Natural killer cell treated with Interleukin-12 subunit alpha and Interleukin-12 subunit beta and Interleukin-15 and Interleukin-18, amount 100 ng/mL, for 72 hours (primary cell): ENCODE results near the gene RTF2. TPM values are rescaled to one million over a fixed set of nuclear protein-coding genes. Genes with fewer than 3 reads are reported as not detected.

Source experiments
- ATAC-seq, 2 donors: fragments of 150-1000 bp; cut with Tn5 transposase in 1 of 2; sonication (Bioruptor Pico), chemical (Tn5 transposase) in 1 of 2; 2 replicates each; pipeline ENCODE4 v1.10.0; 2021
- DNase-seq: peaks from one replicate; pipeline ENCODE4 v3.0.0; 2022; ENCODE audit warnings: low spot score
- H3K27ac Mint-ChIP-seq, 2 donors: 1 replicate in 1 of 2; 2 replicates in 1 of 2; pipeline ENCODE4 v1.8.0; 2022; ENCODE audit warnings: mixed read lengths in 2 of 2, mild to moderate bottlenecking in 1 of 2, moderate library complexity in 1 of 2
- H3K27me3 Mint-ChIP-seq, 2 donors: 1 replicate in 1 of 2; 2 replicates in 1 of 2; pipeline ENCODE4 v1.8.0; 2022; ENCODE audit warnings: mixed read lengths in 2 of 2
- H3K36me3 Mint-ChIP-seq: one replicate; pipeline ENCODE4 v1.8.0; 2022; ENCODE audit warnings: mixed read lengths
- H3K4me1 Mint-ChIP-seq, 2 donors: 1 replicate in 1 of 2; 2 replicates in 1 of 2; pipeline ENCODE4 v1.8.0; 2022; ENCODE audit warnings: low read depth in 2 of 2, mixed read lengths in 2 of 2, mild to moderate bottlenecking in 1 of 2
- H3K4me3 Mint-ChIP-seq: one replicate; pipeline ENCODE4 v1.8.0; 2022; ENCODE audit warnings: mixed read lengths
- H3K9me3 Mint-ChIP-seq: 2 replicates; pipeline ENCODE4 v1.8.0; 2022; ENCODE audit warnings: mixed read lengths
- total RNA-seq, 2 donors: library from RNA; stranded (reverse); gene quantifications; one replicate each; pipeline ENCODE4 v1.2.3, GENCODE V29; 2022

RTF2 gene
- total RNA-seq, 2 donors from 2014 or later: 78.5 to 92.2 TPM

DNA sequence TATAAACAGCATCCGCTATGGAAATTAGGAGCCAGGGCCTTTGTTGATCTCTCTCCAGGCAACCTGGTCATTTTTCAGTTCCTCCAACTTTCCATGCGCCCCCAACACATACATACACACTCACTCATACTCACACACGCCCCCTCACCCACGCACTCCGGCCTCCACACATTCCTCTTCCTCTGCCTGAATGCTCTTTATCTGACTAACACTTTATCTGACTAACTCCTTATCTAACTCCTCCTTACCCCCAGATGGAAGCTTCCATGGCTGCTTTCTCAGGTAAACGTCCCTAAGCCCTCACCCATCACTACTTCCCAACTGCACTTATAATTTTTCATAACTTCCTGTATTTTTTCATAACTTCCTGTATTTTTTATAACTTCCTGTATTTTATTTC, 38.9 kb upstream of the RTF2 start:
- peak; percentile 52 to 54 for ATAC-seq
- peaks cover 3% of the 10 kb centered on the region for H3K9me3 Mint-ChIP-seq
- no peak for DNase-seq
- peaks cover 37 to 48% of the 10 kb centered on the region in 2 donors for H3K4me1 Mint-ChIP-seq
- no peaks in the 10 kb centered on the region for H3K27me3 Mint-ChIP-seq
- H3K36me3 Mint-ChIP-seq: no peaks in the 10 kb centered on the region
- peak overlapping the region; percentile 82 to 94 for H3K27ac Mint-ChIP-seq
- peak overlapping the region; percentile 72 for H3K4me3 Mint-ChIP-seq

DNA sequence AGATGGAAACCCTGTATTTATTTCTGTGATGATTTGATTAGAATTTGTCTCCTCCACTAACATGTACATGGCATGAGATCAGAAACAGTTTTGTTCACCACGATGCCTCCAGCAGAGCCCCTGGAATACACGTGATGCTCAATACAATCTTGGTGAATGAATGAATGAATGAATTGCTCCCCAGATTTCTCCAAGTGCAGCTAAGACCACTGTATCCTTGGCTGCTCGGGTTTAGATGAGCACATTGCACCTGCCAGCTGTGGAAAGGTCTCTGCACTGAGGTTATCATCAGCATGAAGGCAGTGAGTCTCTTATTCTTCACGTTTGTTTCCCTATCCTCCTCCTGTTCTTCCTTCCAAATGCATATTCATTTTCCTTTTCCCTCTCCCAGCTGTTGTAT, 38.5 kb upstream of the RTF2 start:
- DNase-seq (no peak), ATAC-seq (no peak)
- Mint-ChIP-seq H3K4me1 (peaks cover 37 to 47% of the 10 kb centered on the region in 2 donors), H3K4me3 (peak overlapping the region; percentile 72), H3K27ac (peak overlapping the region; percentile 82 to 94), H3K9me3 (peaks cover 3% of the 10 kb centered on the region), H3K36me3 (no peaks in the 10 kb centered on the region), H3K27me3 (no peaks in the 10 kb centered on the region)

DNA sequence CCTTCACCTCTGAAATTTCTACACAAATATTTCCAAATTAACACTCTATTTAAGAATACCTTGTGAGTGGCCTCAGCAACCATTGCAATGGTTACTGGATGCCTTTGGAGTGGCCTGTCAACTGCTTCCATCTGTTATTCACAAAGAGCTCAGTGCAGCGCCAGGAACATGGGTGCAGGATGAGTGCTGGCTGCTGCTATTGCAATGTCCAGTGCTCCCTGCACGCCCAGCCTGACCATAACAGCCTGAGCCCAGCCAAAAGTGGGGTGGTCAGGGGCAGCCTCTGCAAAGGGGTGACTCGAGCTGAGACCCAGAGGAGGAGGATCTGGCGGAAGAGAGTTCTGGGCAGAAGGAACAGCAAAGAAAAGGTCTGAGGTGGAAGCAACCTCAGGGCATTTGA, 38.0 kb upstream of the RTF2 start:
- Mint-ChIP-seq H3K27ac (peak overlapping the region; percentile 82 to 94), H3K27me3 (no peaks in the 10 kb centered on the region), H3K4me1 (peaks cover 37 to 48% of the 10 kb centered on the region in 2 donors)

DNA sequence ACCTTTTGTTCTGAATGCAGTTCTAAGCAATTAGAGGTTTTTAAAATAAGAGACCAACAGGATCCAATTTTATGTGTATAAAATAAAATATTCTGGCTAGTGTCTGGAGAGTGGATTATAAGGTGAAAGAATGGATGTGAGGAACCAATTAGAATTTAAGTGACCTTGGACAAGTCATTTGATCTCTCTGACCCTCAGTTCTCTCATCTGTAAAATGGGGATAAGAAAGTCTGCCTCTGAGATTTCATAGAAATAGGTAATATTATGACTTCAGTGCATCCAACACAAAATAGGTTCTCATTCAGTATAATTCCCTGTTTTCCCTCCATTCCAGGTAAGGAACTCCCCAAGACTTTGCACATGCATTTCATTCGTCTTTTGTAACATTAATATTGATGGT, 37.5 kb upstream of the RTF2 start:
- no peak for ATAC-seq
- Mint-ChIP-seq H3K36me3 (no peaks in the 10 kb centered on the region), H3K27ac (peak overlapping the region; percentile 82 to 94), H3K27me3 (no peaks in the 10 kb centered on the region), H3K4me1 (peaks cover 37 to 48% of the 10 kb centered on the region in 2 donors), H3K4me3 (no peak overlapping the region), H3K9me3 (peaks cover 3% of the 10 kb centered on the region)
- DNase-seq: no peak

More for the DNA sequence above, 38.0 kb upstream of the RTF2 start:
- Mint-ChIP-seq H3K9me3 (peaks cover 3% of the 10 kb centered on the region), H3K4me3 (peak overlapping the region; percentile 72), H3K36me3 (no peaks in the 10 kb centered on the region)
- no peak for DNase-seq
- ATAC-seq: no peak

DNA sequence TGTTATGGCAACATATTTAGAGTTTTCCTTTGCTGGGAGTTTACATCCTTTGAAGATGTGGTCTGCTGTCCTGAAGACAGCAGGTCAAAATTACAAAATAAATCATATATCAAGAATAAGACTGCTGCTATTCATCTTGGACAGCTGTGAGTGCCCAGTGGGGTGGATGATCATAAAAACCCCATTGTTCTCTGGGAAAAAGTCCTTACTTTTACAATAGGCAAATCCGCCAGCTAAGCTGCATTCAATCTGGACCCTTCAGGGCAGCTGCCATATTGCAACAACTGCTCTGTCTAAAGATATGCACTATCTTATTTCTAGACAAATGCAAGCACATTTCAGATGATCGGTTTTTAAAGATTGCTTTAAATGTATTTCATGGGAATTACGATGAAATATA, 37.0 kb upstream of the RTF2 start:
- peaks cover 3% of the 10 kb centered on the region for H3K9me3 Mint-ChIP-seq
- peaks cover 37 to 48% of the 10 kb centered on the region in 2 donors for H3K4me1 Mint-ChIP-seq
- H3K4me3 Mint-ChIP-seq: no peak overlapping the region
- H3K27ac Mint-ChIP-seq: peak overlapping the region in 1 of 2 donors; percentile 65
- DNase-seq: no peak
- H3K27me3 Mint-ChIP-seq: no peaks in the 10 kb centered on the region
- H3K36me3 Mint-ChIP-seq: no peaks in the 10 kb centered on the region
- no peak for ATAC-seq

DNA sequence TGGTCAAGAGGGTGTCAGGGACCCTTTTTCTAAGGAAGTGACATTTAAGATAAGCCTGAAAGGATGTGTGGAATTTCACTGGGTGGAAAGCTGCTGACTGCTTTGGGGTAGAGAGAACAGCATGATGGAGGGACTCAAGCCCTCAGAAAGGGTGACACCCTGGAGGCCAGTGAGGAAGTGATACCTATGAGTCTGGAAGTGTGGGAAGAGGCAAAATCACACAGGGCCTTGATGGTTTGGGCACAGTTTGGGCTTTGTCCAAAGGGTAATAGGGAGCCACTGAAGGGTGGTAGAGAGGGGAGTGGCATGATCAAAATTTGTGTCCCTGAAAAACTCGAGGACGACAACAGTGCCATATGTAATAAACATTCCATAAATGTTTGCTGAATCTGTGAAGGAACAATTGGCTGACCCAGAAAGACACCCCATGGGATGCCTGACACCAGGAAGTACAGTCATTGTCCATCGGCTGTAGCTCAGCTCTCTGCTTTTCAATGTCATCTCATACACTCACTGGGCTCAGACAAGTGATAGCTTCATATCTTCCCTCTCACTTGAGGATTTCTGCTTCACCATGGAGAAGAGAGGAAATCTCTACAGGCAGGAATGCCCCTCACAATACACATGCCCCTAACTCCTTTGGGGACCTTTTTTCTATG, 35.1 kb upstream of the RTF2 start:
- Mint-ChIP-seq H3K27me3 (no peaks in the 10 kb centered on the region), H3K36me3 (no peaks in the 10 kb centered on the region), H3K4me3 (peak overlapping the region; percentile 54), H3K4me1 (peaks cover 43 to 49% of the 10 kb centered on the region in 2 donors), H3K9me3 (peaks cover 3% of the 10 kb centered on the region), H3K27ac (peak overlapping the region; percentile 78 to 82)
- ATAC-seq (peak; percentile 24 to 39), DNase-seq (no peak)

DNA sequence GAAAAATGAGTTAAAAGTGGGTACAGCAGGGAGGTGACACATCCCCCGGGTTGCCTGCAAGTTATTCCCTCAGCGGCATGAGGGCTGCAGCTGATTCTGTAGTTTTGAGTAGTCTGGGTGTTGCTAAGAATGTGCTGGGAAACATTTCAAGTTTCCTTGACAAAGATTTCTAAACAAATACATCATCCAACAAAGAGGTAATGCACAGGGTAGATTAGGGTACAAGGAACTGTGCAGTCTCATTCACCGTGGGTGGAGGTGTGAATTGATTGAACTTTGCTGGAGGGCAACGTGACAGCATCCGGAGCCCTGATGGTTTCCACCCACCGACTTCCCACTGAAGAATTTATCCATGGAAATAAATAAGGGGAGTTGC, 34.6 kb upstream of the RTF2 start:
- H3K9me3 Mint-ChIP-seq: peaks cover 3% of the 10 kb centered on the region
- DNase-seq (no peak), ATAC-seq (peak; percentile 84 to 85)
- H3K4me1 Mint-ChIP-seq: peaks cover 48% of the 10 kb centered on the region in 2 donors
- no peaks in the 10 kb centered on the region for H3K27me3 Mint-ChIP-seq
- H3K4me3 Mint-ChIP-seq: peak overlapping the region; percentile 54
- no peaks in the 10 kb centered on the region for H3K36me3 Mint-ChIP-seq
- H3K27ac Mint-ChIP-seq: peak overlapping the region; percentile 78 to 82

DNA sequence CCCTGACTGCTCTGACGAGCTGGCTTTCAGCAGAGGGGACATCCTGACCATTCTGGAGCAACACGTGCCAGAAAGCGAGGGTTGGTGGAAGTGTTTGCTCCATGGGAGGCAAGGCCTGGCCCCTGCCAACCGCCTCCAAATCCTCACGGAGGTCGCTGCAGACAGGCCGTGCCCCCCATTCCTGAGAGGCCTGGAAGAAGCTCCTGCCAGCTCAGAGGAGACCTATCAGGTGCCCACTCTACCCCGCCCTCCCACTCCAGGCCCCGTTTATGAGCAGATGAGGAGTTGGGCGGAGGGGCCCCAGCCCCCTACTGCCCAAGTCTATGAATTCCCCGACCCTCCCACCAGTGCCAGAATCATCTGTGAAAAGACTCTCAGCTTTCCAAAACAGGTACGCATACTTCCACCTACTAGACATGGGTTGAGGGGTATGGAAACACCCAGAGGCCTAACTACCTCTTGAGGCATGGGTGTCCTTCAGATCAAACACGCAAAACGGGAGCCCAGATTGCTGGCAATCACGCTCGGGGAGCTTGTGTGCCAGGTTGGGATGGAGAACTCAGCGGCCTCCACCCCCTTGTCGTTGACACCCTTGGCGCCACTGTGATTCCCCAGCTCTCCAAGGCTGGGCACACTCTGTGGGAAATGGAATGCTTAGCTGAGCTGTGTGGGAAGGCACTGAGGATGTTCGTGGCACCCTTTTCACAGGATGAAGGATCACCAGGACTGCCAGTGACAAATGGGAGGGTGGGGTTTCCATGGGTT, 31.0 kb upstream of the RTF2 start:
- H3K27me3 Mint-ChIP-seq: no peaks in the 10 kb centered on the region
- H3K4me1 Mint-ChIP-seq: peaks cover 47 to 51% of the 10 kb centered on the region in 2 donors
- no peak overlapping the region for H3K4me3 Mint-ChIP-seq
- ATAC-seq (no peak), DNase-seq (no peak)
- H3K9me3 Mint-ChIP-seq: no peaks in the 10 kb centered on the region
- peak overlapping the region; percentile 13 to 87 for H3K27ac Mint-ChIP-seq
- no peaks in the 10 kb centered on the region for H3K36me3 Mint-ChIP-seq

DNA sequence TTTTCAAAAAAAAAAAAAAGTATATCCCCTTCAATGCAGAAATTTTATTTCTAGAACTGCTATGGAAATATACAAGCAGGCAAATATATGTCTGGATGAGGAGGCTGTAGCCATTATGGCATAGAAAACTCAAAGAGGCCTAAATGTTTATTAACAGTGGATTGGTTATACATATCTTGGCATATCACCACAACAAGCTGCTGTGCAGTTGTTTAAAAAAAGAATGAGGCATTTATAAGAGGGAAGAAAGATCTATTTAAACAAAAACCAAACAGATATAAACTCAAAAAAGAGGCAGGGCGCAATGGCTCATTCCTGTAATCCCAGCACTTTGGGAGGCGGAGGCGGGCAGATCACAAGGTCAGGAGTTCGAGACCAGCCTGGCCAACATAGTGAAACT, 30.1 kb upstream of the RTF2 start:
- H3K4me1 Mint-ChIP-seq: peaks cover 48 to 51% of the 10 kb centered on the region in 2 donors
- H3K9me3 Mint-ChIP-seq: no peaks in the 10 kb centered on the region
- ATAC-seq (no peak), DNase-seq (no peak)
- peak overlapping the region; percentile 13 to 87 for H3K27ac Mint-ChIP-seq
- H3K4me3 Mint-ChIP-seq: peak overlapping the region; percentile 13
- H3K36me3 Mint-ChIP-seq: no peaks in the 10 kb centered on the region
- H3K27me3 Mint-ChIP-seq: no peaks in the 10 kb centered on the region

DNA sequence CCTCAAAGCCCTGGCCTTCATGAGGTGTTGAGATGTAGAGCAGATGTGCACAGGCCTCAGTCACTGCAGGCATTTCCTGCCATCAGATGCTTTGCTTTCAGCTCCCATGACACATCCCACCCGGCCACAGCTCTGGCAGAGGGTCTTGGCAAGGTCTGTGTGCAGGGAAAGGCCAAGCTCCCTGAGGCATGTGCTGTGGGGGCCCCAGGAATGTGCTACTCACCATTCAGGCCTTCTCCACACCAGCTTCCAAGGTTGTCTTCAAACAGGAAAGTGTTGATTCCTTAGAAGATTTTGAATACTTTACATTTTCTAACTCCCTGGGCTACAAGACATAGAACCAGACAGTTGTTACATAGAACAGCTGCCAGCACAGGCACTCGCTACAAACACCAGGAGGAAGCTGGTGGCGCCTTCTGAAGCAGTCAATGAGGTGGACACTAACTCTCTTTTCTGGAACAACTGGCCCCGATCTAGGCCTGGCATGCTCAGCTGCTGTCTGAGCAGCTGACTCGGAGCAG, 28.6 kb upstream of the RTF2 start:
- Mint-ChIP-seq H3K27ac (peak overlapping the region; percentile 77 to 81), H3K4me1 (peaks cover 42% of the 10 kb centered on the region in 2 donors), H3K4me3 (peak overlapping the region; percentile 74), H3K27me3 (no peaks in the 10 kb centered on the region), H3K36me3 (no peaks in the 10 kb centered on the region), H3K9me3 (no peaks in the 10 kb centered on the region)
- ATAC-seq (peak in 1 of 2 donors; percentile 48), DNase-seq (no peak)

DNA sequence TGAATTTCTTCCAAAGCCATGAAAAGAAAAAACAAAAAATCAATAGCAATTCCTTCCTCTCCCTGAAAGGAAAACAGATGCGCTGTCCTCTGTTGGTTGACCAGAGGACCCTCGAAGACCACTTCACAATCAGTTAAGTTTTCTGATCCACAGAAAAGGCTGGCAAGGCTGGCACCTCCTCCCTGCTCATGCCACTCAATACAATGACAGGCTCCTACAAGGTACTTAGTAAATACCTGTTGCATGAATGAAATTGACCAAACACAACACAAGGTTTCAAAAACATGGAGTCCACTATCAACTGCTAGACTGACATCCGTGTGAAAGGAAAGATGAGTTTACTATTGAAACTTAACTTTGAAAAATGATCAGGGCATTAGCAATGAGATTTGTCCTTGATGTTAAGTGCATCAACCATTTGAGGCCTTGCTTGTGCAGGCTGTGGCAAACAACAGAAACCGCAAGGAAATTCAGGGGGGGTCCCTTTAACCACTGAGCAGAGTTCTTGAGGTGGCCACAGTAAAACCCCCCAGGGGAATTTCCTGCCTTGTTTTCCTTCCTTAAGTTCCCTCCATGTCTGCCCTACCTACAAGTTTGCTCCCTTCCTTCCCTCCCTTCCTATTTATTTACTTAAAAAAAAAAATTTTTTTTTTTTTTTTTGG, 27.9 kb upstream of the RTF2 start:
- Mint-ChIP-seq H3K36me3 (no peaks in the 10 kb centered on the region), H3K4me1 (peaks cover 40 to 42% of the 10 kb centered on the region in 2 donors), H3K4me3 (peak overlapping the region; percentile 74), H3K9me3 (no peaks in the 10 kb centered on the region), H3K27me3 (no peaks in the 10 kb centered on the region), H3K27ac (peak overlapping the region; percentile 77 to 81)
- DNase-seq (peak; percentile 92), ATAC-seq (peak; percentile 77 to 87)

DNA sequence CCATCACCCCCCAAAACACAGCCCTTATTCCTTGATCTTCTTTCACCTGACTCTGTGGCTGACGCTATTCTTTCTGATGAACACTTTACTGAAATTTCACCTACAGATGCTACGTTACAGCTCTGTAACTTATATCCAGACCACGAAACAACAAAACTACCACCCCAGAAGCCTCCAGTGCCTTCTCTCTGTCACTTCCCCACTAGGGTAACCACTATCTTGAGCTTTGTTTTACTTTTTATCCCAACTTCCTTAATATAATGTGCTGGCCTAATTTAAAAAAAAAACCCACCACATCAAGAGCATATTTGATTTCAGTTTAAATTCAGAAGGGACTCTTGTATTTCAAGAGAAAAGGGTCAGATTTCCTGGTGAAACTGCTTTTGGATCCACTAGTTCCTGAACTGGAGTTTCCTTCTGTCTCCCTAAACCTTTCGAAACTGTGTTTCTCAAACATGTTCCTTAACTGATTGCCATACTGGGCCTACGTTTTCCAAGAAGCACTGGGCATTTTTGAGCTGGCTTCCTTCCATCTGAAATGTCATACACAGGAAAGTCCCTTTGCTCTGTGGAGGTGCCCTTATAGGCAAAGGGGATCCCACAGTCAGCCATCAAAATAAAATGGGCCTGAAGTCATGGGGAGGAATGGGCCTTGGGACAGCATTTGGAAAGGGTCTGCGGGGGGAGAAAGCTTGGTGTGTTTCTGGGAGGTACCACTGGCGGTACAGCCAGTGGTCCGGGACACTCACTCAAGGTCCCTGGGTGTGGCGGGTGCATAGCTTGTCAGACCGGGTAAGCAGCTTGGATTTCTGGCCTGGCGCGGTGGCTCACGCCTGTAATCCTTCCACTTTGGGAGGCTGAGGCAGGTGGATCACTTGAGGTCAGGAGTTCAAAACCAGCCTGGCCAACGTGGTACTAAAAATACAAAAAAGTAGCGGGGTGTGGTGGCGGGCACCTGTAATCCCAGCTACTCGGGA, 25.8 kb upstream of the RTF2 start:
- Mint-ChIP-seq H3K4me1 (peaks cover 34 to 42% of the 10 kb centered on the region in 2 donors), H3K9me3 (no peaks in the 10 kb centered on the region), H3K27me3 (no peaks in the 10 kb centered on the region), H3K36me3 (no peaks in the 10 kb centered on the region), H3K4me3 (peak overlapping the region; percentile 75), H3K27ac (peak overlapping the region; percentile 81 to 90)
- ATAC-seq: no peak
- no peak for DNase-seq
